HS-27A (cell line): ENCODE results near the gene RFWD3.
"Not testable (repeated sequence)": the region's sequence is repeated elsewhere in the genome, so short reads cannot be mapped to it uniquely, and the experiment has no call there.

Experiments used
- DNase-seq: peaks from one replicate; pipeline ENCODE4 v3.0.0-alpha.2; 2012; ENCODE audit warnings: low read depth, missing footprints

RFWD3 gene

DNA sequence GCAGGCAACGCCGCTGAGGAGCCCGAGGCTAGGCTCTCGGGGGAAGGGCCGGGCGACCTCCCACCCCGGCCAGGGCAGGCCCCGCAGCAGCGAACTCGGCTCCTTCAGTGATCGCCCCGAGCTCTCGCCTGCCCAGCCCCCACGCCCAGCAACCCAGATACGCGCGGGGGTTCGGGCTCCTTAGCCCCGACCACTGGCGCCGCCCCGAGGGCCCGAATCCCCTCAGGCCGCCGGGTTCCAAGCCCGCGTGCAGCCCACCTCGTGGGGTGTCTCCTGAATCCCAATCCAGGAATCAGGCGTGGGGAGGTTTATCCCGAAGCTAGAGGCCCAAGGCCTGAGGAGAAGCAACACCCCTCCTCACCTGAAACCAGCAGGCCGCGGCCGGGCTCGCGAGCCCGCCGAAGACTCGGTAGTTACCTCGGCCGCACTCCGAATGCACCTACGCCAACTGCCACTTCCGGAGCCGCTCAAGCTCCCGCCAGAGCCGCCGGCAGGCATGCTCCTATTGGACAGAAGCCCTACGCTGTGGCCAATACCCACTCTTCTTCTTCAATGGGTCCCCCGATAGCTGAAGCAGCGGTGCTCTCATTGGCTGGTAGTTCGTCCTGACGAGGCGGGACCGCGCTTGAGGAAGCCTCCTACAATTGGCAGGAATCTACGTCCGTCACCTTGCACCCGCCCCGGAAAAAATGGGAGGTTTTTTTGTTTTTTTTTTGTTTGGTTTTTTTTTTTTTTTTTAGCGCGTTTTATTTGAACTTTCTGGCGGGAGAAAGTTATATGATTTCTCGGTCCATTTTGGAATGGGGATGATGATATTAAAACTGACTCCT is at the start of gene RFWD3:
TSS of gene RFWD3 (minus strand) at position 453 of the 830 bp plus-strand sequence. CDS start 5,428 bp downstream, outside the sequence.
- DNase-seq, result peak; percentile 94

DNA sequence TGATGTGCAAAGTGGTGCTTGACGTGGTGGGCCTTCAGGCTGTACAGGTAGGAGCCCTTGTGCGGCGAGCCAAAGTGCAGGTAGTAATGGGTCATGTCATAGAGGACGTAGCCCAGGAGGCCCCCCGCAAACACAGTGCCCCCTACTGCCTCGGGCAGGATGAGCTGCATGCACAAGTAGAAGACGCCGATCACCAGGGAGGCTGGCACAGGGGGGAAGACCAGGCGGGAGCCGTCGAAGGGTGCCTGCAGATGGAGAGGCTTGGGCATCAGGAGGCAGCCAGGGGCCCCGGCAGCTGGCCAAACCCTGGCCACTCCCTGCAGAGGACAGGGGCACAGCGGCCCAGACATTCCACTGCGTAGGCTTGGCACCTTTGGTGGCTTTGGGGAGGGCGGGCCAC is 49.7 kb upstream of the RFWD3 start:
- DNase-seq, result no peak

GRCh38 chr16:74713876-74714275 is 47.2 kb upstream of the RFWD3 start:
- DNase-seq, result no peak

DNA sequence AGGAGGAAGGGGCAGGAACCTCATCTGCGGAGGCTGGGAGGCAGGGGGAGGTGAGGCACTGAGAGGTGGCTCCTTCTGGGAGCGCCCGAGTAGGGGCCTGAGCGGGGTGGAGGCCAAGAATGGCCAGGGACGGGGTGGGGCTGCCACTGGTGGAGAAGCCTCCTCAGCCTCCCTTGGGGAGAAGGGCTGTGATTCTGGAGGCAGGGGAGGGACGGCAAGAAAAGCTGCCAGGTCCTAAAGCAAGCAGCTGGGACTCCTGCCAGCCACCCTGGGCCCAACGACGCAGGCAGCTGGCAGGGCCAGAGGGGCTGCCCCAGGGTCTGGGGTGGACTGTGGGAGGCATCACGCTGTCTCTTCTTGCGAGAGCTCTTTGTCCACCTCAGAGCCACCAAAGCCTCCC is 46.6 kb upstream of the RFWD3 start:
- DNase-seq, result no peak

DNA sequence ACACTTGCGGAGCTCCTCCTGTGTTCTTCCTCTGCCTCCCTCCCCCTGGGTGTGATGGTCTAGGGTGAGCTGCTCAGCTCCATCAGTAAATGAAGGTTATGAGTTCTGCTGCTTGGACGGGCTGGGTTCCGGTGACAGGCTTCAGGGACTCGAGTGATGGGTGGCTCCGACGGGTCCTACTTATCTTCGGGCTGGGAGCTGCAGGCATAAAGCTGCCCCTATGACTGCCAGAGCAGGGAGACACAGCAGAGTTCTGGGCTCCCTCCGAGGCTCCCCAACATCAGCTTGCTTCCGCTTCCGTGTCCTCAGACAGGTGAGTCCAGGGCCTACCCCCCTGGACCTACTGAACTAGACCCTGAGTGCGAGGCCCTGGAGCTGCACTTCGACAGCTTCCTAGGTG is 45.3 kb upstream of the RFWD3 start:
- DNase-seq, result no peak

DNA sequence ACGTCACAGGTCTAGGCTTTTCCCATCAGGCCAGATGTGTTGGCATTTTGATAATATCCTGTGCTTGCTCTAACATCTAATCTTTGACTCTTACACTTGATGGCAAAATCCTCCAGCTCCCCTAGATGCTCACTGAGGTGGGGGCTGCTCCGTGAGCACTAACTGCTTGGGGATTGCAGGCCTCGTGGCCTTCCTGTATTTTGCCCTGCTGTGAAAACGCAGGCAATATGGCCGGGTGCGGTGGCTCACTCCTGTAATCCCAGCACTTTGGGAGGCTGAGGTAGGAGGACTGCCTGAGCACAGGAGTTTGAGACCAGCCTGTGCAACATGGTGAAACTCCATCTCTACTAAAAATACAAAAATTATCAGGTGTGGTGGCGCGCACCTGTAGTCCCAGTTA is 43.7 kb upstream of the RFWD3 start:
- DNase-seq, result no peak

- DNase-seq, result peak; percentile 36
These were observed 42.8 kb upstream of the RFWD3 start for GRCh38 chr16:74709441-74709877.

DNA sequence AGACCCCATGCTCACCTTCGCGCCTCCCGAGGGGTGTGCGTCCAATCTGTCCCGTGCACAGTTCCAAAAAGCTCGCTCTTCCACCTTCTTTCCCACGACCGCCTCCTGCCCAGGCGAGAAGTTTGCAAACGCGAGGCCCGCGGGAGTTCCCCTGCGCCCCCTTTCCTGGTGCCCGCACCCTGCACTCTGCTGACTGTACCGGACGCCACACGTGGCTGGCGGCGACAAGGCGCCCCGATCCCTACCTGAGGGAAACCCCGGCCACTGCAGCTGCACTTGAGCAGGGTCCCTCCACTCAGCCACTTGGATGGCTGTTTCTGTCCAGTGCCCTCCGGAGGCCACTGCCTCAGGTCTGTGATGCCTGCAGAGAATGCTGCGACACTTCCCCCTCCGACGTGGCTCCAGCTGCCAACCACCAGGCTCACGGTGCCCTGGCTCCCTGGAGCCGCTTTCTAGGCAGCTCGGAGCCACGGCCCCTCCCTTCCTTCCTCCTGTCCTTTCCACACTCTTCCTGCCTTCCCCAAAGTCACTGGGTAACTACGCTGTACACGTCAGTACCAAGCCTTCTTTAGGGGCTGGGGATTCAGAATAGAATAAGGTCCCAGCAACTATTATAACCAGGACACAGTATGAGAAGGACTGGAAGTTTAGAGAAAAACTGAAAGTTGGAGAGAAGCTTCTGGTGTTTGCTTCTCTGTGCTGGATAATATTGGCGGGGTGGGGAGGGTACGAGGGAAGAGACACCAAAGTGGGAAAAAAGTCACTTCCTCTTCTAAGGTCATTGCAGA is 34.0 kb upstream of the RFWD3 start, which contains the start of gene MLKL:
TSS of gene MLKL (minus strand) at position 425 of the 788 bp plus-strand sequence. CDS start 5,105 bp downstream, outside the sequence.
- peak; percentile 36 for DNase-seq

DNA sequence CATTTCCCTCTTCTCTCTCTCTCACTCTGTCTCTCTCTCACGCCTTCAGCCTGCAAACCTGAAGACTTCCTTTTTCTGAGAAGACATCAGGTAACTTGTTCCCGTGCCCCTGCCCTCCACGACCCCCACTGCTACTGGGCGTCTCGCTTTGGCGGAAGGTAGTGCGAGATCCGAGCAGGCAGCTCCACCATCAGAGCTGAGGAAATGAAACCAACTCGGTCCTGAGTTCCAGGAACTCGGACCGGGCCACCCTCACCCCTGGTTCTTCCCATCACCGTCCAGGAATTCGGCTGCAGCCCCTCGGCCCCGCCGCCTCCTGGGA is 33.4 kb upstream of the RFWD3 start:
- no peak for DNase-seq

GRCh38 chr16:74699666-74700065 is 33.0 kb upstream of the RFWD3 start:
- DNase-seq, result no peak

- DNase-seq, result no peak
These were observed 31.5 kb upstream of the RFWD3 start for GRCh38 chr16:74698222-74698621.

DNA sequence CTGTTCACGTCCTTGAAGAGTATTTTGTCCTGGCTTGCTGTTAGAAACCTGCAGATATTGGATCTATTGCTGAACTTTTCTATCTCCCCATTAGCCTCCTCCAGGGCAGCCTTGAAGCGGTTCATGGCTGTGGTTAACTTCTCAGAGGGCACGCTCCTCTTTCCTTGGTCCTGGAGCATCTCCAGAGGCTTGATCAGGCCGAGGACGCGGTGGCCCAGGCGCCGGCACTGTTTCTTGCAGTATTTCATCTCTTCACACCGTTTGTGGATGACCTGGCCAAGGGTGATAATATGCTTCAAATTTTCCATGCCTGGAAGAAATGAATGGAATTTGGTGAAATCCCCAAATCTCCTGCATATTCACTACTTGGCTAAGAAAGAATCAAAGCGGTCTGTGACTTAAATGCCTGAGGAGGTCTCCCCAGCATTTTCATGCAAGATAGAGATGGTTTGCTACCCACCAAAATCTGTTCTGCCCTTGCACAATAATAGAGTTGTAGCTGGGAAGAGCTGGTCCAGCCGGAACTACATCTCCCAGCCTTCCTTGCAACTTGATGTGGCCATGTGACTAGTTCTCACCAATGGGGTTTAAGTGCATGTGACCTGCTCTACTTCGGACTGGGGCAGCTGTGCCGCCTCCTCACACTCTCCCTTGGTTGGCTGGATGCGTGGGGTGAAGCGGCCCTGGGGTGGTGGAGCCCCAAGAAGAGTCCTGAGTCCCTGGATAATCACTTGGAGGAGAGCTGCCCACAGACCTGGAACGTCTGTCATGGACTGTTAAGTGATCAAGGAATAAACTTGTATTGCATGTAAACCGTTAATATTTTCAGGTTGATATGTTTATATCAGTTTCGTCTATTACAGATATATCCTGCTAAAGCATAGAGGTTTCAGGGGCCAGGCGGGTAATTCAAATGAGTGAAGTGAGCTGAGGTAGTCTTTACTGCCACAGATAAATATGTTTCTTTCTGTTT is 29.1 kb upstream of the RFWD3 start:
- peak; percentile 78 for DNase-seq

GRCh38 chr16:74691093-74691855 is 24.6 kb upstream of the RFWD3 start:
- no peak for DNase-seq

DNA sequence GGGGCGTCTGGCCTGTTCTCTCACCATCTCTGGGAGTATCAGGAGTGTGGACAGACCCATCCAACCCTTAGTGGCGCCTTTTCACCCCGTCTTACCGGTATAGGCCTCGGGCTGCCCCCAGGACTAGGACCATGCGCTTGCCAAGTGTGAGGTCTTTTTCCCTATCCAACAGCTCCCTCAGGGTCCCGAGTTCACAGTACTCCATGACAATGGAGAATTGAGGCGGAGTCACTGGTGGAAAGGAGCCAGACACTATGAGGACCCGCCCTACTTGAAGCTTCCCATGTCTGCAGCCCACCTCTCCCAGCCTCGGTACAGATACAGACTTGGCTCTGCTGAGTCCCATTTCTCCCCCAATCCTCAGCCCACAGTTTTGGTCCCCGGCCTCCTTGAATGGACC is 15.9 kb upstream of the RFWD3 start:
- no peak for DNase-seq

GRCh38 chr16:74680681-74681080 is 14.0 kb upstream of the RFWD3 start:
- DNase-seq, result no peak

GRCh38 chr16:74679983-74680382 is 13.3 kb upstream of the RFWD3 start:
- no peak for DNase-seq

GRCh38 chr16:74677868-74678267 is 11.2 kb upstream of the RFWD3 start:
- no peak for DNase-seq

DNA sequence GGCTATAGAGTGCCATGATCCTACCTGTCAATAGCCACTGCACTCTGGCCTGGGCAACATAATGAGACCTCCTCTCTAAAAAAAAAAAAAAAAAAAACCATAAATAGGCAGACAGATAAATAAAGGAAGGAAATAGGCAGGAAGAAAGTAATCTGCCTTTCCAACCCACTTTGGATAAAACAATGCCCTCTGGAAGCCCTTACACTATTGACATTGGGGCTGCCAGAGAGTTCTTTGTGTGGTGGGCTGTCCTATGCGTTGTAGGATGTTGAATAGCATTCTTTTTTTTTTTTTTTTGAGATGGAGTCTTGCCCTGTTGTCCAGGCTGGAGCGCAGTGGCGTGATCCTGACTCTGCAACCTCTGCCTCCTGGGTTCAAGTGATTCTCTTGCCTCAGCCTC is 7.2 kb upstream of the RFWD3 start:
- DNase-seq, result no peak

- DNase-seq, result not testable (repeated sequence)
These were observed 2.2 kb upstream of the RFWD3 start for GRCh38 chr16:74668877-74669276.

DNA sequence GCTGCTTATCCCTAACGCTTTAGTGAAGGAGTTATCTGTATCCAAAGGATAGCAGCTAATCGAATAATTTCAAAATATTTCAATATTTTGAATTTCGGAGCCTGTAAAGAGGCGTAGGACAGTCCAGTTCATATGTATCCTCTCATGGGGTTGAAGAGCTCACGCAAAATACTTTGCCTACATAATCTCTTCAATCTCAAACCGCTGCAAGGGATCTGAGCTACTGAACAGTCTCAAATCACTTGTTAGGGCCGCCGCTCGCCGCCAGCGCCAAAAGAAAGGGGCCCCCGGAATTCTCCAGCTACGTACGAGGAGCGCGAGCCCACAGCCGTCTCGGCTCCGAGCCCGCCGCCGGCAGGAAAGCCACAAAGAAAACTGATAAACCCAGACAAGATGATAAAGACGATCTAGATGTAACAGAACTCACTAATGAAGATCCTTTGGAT is 601 bp upstream of the RFWD3 start:
- DNase-seq, result no peak

DNA sequence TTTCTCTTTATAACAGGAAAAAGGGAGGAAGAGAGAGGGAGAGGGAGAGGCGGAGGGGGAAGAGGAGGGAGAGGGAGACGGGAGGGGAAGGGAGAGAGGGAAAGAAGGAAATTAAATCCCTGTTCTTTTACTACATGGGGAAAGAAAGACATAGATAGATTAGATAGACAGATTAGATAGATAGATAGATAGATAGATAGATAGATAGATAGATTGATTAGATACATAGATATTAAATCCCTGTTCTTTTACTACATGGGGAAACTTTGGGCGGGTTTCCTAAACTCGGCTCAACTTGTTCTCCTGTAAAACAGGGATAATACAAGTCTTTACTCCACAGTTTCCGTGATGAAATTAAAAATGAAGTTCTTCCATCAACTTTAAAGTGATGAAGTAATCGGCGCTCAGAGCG is 661 bp downstream of the RFWD3 start:
- no peak for DNase-seq
